ENCODE data around the gene HNRNPUL1.
A peak's percentile ranks its signal among the peaks of the same experiment; 100 is the strongest.
"Not testable (repeated sequence)": the region's sequence is repeated elsewhere in the genome, so short reads cannot be mapped to it uniquely, and the experiment has no call there.

Gene HNRNPUL1

GRCh38 chr19:41325947-41326706, 62.0 kb downstream of the HNRNPUL1 start:
- no peak for DNase-seq (ENCODE audit: low spot score)

- DNase-seq (ENCODE audit: low spot score) = no peak
Observed at GRCh38 chr19:41327076-41327575, 63.0 kb downstream of the HNRNPUL1 start.

GRCh38 chr19:41327576-41328156, 63.5 kb downstream of the HNRNPUL1 start:
- DNase-seq (ENCODE audit: low spot score) = no peak

DNA sequence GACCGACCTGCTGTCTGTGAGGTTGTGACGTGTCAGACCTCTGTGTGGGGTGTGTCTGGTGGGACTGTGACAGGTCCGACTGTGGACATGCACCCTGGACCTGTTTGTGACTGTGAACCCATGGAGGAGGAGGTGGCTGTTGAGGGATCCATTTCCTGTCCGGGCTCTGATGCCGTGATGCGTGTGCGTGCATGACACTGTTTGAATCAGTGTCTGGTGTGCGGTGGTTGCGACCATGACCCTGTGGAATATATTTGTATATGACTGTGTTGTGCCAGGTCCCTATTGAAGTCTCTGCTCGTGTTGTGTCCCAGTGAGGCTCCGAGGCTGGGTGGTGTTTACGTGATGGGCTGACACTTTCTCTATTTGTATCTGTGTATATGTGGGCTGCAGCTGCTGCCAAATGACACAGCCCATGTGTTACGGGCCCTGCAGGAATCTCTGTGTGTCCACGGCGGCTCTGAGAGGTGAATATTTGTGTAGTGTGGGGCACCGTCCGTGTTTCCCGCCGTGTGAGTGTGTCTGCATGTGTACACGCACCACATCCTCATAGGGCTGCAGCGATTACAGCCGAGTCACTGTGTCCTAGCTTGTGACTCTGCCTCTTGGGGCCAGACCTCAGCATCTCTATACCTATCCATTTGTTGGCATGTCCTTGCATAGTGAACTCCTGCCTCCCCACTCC, 64.1 kb downstream of the HNRNPUL1 start:
- no peak for DNase-seq (ENCODE audit: low spot score)

GRCh38 chr19:41328842-41329225, 64.7 kb downstream of the HNRNPUL1 start:
- no peak for DNase-seq (ENCODE audit: low spot score)

GRCh38 chr19:41330481-41330880, 66.3 kb downstream of the HNRNPUL1 start:
- DNase-seq (ENCODE audit: low spot score) = no peak

GRCh38 chr19:41330946-41331678, 66.9 kb downstream of the HNRNPUL1 start:
- DNase-seq (ENCODE audit: low spot score) = no peak

DNA sequence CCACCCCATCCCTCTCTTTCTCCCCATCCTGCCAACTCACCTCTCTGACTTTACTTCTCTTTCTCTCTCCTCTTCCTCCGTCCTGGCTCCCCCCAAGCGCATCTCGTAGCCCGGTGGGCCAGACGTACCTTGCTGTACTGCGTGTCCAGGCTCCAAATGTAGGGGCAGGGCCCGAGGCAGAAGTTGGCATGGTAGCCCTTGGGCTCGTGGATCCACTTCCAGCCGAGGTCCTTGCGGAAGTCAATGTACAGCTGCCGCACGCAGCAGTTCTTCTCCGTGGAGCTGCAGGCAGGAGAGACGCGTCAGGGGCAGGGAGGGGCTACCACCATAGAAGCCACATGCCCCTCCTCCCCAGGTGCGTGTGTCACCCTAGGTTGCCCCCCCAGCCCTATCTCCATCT, 67.8 kb downstream of the HNRNPUL1 start:
- no peak for DNase-seq (ENCODE audit: low spot score)

DNA sequence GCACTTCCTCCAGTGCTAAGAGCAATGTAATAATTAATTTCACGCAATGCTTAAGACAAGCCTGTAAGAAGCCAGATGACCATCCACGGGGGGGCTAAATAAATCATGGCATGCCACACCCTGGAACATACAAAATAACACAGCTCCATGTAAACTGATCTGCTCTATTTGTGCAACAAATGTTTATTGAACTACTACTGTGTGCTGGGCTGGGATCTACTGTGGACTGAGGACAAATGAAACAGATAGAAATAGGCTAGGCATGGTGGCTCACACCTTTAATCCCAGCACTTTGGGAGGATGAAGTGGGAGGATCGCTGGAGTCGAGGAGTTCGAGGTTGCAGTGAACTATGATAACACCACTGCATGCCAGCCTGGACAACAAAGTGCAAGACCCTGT, 68.3 kb downstream of the HNRNPUL1 start:
- no peak for DNase-seq (ENCODE audit: low spot score)

GRCh38 chr19:41334793-41335192, 70.6 kb downstream of the HNRNPUL1 start:
- DNase-seq (ENCODE audit: low spot score) = no peak

- no peak for DNase-seq (ENCODE audit: low spot score)
Observed at GRCh38 chr19:41335467-41335866, 71.3 kb downstream of the HNRNPUL1 start.

- peak; percentile 76 for DNase-seq (ENCODE audit: low spot score)
Observed at GRCh38 chr19:41339936-41340335, 75.8 kb downstream of the HNRNPUL1 start.

DNA sequence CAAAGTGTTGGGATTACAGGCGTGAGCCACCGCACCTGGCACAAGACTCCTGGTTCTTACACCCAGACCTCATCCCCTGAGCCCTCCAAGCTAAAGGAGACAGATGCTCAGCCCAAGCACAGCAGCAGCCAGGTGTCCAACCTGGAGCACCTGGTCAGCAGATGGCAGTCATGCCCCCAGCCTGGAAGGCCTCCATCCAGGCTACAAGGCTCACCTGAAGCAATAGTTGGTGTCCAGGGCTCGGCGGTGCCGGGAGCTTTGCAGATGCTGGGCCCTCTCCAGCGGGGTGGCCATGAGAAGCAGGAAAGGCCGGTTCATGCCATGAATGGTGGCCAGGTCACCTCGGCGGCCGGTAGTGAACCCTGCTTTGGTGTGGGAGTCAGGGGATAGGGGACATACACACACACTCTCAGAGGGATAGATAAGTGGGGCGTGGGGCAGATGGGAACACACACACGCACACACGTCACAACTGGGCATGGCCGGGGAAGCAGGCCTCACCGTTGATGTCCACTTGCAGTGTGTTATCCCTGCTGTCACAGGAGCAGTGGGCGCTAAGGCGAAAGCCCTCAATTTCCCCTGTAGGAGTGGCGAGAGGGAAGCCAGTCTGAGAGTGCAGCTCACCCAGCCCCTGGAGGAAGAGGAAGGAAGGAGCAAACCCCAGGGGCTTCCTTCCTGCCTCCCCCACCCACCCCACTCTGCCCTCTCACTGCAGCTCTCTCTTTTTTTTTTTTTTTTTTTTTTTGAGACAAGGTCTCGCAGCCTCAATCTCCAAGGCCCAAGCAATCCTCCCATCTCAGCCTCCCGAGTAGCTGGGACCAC, 77.7 kb downstream of the HNRNPUL1 start:
- DNase-seq (ENCODE audit: low spot score) = no peak

DNA sequence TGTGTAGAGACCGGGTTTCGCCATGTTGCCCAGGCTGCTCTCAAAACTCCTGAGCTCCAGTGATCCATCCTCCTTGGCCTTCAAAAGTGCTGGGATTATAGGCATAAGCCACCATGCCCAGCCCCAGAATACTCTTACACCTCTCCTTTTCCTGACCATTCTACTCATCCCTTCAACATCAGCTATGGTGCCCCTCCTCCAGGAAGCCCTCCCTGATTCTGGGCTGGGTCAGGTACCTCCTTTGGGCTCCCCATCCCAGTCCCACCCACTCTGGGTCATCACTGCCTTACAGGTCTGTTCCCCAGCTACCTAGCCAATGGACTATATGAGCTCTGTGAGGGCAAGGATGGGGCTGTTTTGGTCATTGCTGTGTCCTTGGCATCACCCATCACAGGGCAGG, 80.0 kb downstream of the HNRNPUL1 start:
- no peak for DNase-seq (ENCODE audit: low spot score)

DNA sequence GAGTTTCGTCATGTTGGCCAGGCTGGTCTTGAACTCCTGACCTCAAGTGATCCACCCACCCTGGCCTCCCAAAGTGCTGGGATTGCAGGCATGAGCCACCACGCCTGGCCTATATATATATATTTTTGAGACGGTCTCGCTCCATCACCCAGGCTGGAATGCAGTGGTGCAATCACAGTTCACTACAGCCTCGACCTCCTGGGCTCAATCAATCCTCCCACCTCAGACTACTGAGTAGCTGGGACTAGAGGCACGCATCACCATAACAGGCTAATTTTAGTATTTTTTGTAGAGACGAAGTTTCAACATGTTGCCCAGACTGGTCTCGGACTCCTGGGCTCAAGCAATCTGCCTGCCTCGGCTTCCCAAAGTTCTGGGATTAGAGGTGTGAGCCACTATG, 82.7 kb downstream of the HNRNPUL1 start:
- DNase-seq (ENCODE audit: low spot score) = not testable (repeated sequence)

DNA sequence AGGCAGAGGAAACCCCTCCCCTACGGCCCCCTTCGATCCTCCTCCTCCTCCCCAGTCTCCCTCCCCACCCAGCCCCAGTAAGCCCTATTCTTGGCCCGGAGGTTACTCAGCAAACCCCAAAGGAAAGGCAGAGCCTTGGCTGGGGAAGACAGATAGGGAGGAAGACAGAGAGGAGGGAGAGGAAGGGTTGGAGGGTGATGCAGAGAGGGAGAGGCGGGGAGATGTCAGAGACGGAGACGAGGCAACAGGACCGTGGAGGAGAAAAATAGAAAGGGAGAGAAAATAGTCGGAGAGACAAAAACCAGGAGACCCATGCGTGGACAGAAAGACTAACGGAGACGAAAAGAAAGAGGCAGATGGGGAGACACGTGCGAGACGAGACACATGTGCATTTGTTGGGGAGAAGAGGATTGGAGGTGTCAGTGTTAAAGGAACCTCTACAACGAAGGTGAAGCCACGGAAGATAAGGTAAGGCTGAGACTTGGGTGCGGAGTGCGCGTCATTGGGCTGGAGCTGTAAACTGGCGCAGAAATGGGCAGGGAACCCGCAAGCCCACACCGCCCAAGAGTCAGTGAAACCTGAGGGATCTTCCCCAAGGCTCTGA, 86.7 kb downstream of the HNRNPUL1 start:
- no peak for DNase-seq (ENCODE audit: low spot score)

- no peak for DNase-seq (ENCODE audit: low spot score)
Observed at GRCh38 chr19:41351339-41352245, 87.4 kb downstream of the HNRNPUL1 start.

GRCh38 chr19:41352279-41352608, 88.1 kb downstream of the HNRNPUL1 start:
- no peak for DNase-seq (ENCODE audit: low spot score)

DNA sequence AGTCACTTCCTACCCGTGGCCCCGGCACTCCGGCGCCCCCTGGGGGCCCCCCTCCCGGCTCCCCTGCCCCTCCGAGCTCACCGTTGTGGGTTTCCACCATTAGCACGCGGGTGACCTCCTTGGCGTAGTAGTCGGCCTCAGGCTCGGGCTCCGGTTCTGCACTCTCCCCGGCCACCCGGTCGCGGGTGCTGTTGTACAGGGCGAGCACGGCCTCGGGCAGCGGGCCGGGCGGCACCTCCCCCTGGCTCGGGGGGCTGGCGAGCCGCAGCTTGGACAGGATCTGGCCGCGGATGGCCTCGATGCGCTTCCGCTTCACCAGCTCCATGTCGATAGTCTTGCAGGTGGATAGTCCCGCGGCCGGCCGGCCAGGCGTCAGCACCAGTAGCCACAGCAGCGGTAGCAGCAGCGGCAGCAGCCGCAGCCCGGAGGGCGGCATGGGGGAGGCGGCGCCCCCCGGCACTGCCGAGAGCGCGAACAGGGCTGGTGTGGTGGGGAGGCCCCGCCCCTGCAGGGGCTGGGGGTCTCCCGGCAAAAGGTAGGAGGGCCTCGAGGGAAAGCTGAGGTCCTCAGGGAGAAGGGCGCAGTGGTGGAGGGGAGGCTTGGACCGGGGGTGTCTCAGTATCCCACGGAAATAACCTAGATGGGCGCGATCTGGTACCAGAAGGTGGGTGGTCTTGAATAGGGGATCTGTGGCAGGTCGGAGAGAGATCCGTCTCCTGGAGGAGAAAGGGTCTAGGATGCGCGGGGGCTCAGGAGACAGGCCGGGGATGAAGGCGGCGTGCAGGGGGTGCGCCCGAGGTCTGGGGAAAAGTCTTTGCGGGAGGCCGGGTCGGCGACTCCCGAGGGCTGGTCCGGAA, 88.7 kb downstream of the HNRNPUL1 start:
- no peak for DNase-seq (ENCODE audit: low spot score)

Measured in COLO829 (cell line).